A549 (cell line): ENCODE measurements around the gene UBAC2. TPM values are rescaled to one million over a fixed set of nuclear protein-coding genes. Genes with fewer than 3 reads are reported as not detected.

Source experiments
- ATAC-seq, 2 experiments: fragments of 200-7000 bp in 1 of 2; fragments of >200 bp in 1 of 2; cut with Nextera tagmentation in 1 of 2; cut with Tn5 transposase in 1 of 2; 3 replicates each; pipeline versions ENCODE4 v1.8.0 to v1.9.1; 2018 to 2020; ENCODE audit warnings: mild to moderate bottlenecking in 1 of 2, moderate library complexity in 1 of 2
- CTCF ChIA-PET: fragments of 300-600 bp; sonication (Branson Sonifier 250); formaldehyde crosslinking; extraction: SDS; loops from one replicate; lab custom pipeline; 2021; ENCODE audit warnings: antibody characterized with exemption, inconsistent platforms; lab: Yijun Ruan, JAX
- POLR2A ChIA-PET: fragments of 350-600 bp; formaldehyde crosslinking; extraction: SDS; loops from one replicate; lab custom pipeline; 2021; ENCODE audit warnings: antibody characterized with exemption, inconsistent platforms; lab: Yijun Ruan, JAX
- DNase-seq, 2 experiments: peaks; one replicate each; pipeline versions ENCODE4 v3.0.0 to v3.0.0-alpha.2; 2011 to 2016; ENCODE audit warnings: low read depth in 1 of 2, low spot score in 1 of 2
- FAIRE-seq: peaks from 2 replicates; lab custom pipeline; 2011; peaks lifted over from hg19 to GRCh38; lab: Jason Lieb, UNC
- H3K27ac ChIP-seq, 2 experiments: fragments of >200 bp; sonication (Bioruptor Twin); formaldehyde crosslinking; 3 replicates each; pipeline ENCODE4 v1.5.1; 2016 to 2017
- H3K4me1 ChIP-seq: fragments of >200 bp; sonication (Bioruptor Twin); formaldehyde crosslinking; 3 replicates; pipeline ENCODE4 v1.6.1; 2016
- H3K4me2 ChIP-seq: fragments of >200 bp; sonication (Bioruptor Twin); formaldehyde crosslinking; 3 replicates; pipeline ENCODE4 v1.6.1; 2016
- H3K4me3 ChIP-seq: fragments of >200 bp; sonication (Bioruptor Twin); formaldehyde crosslinking; 3 replicates; pipeline ENCODE4 v1.5.1; 2016
- H3K9me3 ChIP-seq: fragments of >200 bp; sonication (Bioruptor Twin); formaldehyde crosslinking; 3 replicates; pipeline ENCODE4 v1.6.1; 2016
- BHLHE40 ChIP-seq: IDR thresholded peaks from 2 replicates; pipeline ENCODE4 v1.6.1; 2012; ENCODE audit warnings: low read depth, low read length, inconsistent platforms
- CBX2 ChIP-seq: fragments of 200-600 bp; sonication (generic); IDR thresholded peaks from 2 replicates; pipeline ENCODE4 v1.6.1; 2016; ENCODE audit warnings: low read depth, mild to moderate bottlenecking, borderline replicate concordance
- CBX8 ChIP-seq: fragments of 200-600 bp; sonication (generic); IDR thresholded peaks from 2 replicates; pipeline ENCODE4 v1.6.1; 2016
- CEBPB ChIP-seq, 2 experiments: fragments of >200 bp in 1 of 2; sonication (Bioruptor Twin) in 1 of 2; formaldehyde crosslinking in 1 of 2; IDR thresholded peaks; 2 replicates each; pipeline ENCODE4 v1.6.1; 2012 to 2016
- CHD4 ChIP-seq: fragments of 200-600 bp; sonication (generic); IDR thresholded peaks from 2 replicates; pipeline ENCODE4 v1.6.1; 2016; ENCODE audit warnings: antibody characterized with exemption, mild to moderate bottlenecking, borderline replicate concordance
- EHF ChIP-seq: fragments of 250-450 bp; sonication (Bioruptor Pico); IDR thresholded peaks from 2 replicates; pipeline ENCODE4 v1.5.0; 2020; ENCODE audit warnings: mild to moderate bottlenecking
- EHMT2 ChIP-seq: fragments of 200-600 bp; sonication (generic); IDR thresholded peaks from 2 replicates; pipeline ENCODE4 v1.6.1; 2016; ENCODE audit warnings: antibody characterized with exemption, low read depth, mild to moderate bottlenecking, moderate library complexity
- FOSL2 ChIP-seq, 2 experiments: fragments of 450-650 bp in 1 of 2; fragments of >200 bp in 1 of 2; sonication (Bioruptor Twin) in 1 of 2; formaldehyde crosslinking; IDR thresholded peaks; 2 replicates each; pipeline versions ENCODE4 v1.5.0 to v1.6.1; 2016 to 2020; ENCODE audit warnings: mild to moderate bottlenecking in 1 of 2, moderate library complexity in 1 of 2
- FOXS1 ChIP-seq: fragments of 250-450 bp; sonication (Bioruptor Pico); IDR thresholded peaks from 2 replicates; pipeline ENCODE4 v1.5.0; 2020; ENCODE audit warnings: mild to moderate bottlenecking, moderate library complexity
- HDAC2 ChIP-seq: fragments of 200-600 bp; sonication (generic); IDR thresholded peaks from 2 replicates; pipeline ENCODE4 v1.6.1; 2016
- HMGXB4 ChIP-seq: fragments of 250-450 bp; sonication (Bioruptor Pico); IDR thresholded peaks from 2 replicates; pipeline ENCODE4 v1.5.0; 2021; ENCODE audit warnings: mild to moderate bottlenecking, moderate library complexity, borderline replicate concordance
- JUN ChIP-seq, 2 experiments: fragments of >200 bp; sonication (Bioruptor Twin); formaldehyde crosslinking; IDR thresholded peaks; 2 replicates in 1 of 2; 3 replicates in 1 of 2; pipeline ENCODE4 v1.6.1; 2016 to 2017
- MAX ChIP-seq: IDR thresholded peaks from 2 replicates; pipeline ENCODE4 v1.6.1; 2012
- NR3C1 ChIP-seq: fragments of >200 bp; sonication (Bioruptor Twin); formaldehyde crosslinking; IDR thresholded peaks from 3 replicates; pipeline ENCODE4 v1.6.1; 2017
- POLR2A ChIP-seq: IDR thresholded peaks from 2 replicates; pipeline ENCODE4 v1.6.1; 2012; ENCODE audit warnings: mild to moderate bottlenecking, low read length
- POLR2AphosphoS2 ChIP-seq: conservative IDR thresholded peaks from 2 replicates; pipeline ENCODE4 v1.6.1; 2012; ENCODE audit warnings: low read length, improper control_type of control experiment, inconsistent platforms
- RCOR1 ChIP-seq: fragments of 150-350 bp; IDR thresholded peaks from 2 replicates; pipeline ENCODE4 v1.6.1; 2014; ENCODE audit warnings: antibody characterized with exemption, low read length, low read depth
- REST ChIP-seq: fragments of 200-600 bp; sonication (generic); IDR thresholded peaks from 2 replicates; pipeline ENCODE4 v1.6.1; 2016; ENCODE audit warnings: antibody characterized with exemption, mild to moderate bottlenecking, moderate library complexity
- RNF2 ChIP-seq: fragments of 200-600 bp; sonication (generic); IDR thresholded peaks from 2 replicates; pipeline ENCODE4 v1.6.1; 2016; ENCODE audit warnings: low read depth, mild to moderate bottlenecking, antibody characterized with exemption, moderate library complexity, borderline replicate concordance
- SREBF2 ChIP-seq: fragments of 450-650 bp; IDR thresholded peaks from 2 replicates; pipeline ENCODE4 v1.6.1; 2014; ENCODE audit warnings: mild to moderate bottlenecking, moderate library complexity
- TFCP2L1 ChIP-seq: fragments of 250-450 bp; sonication (Bioruptor Pico); IDR thresholded peaks from 2 replicates; pipeline ENCODE4 v1.5.0; 2021; ENCODE audit warnings: mild to moderate bottlenecking
- ZFP36 ChIP-seq: fragments of 450-650 bp; IDR thresholded peaks from 2 replicates; pipeline ENCODE4 v1.6.1; 2014; ENCODE audit warnings: borderline replicate concordance; ENCODE audit not compliant: partially characterized antibody
- ZNF302 ChIP-seq: fragments of 250-450 bp; sonication (Bioruptor Pico); IDR thresholded peaks from 2 replicates; pipeline ENCODE4 v1.9.0; 2021; ENCODE audit warnings: inconsistent platforms, mild to moderate bottlenecking, moderate library complexity
- WGBS: methylation state at CpG from one replicate; pipeline ENCODE4 v1.1.6; 2017; ENCODE audit errors: missing lambda C conversion rate; 5-methylcytosine and 5-hydroxymethylcytosine counted together
- polyA plus RNA-seq, 4 experiments: library from polyadenylated mRNA; depleted of rRNA in 3 of 4; stranded (reverse); fragments of >200 nt; fragmentation: RNase III in 1 of 4; extraction: RNeasy Plus Mini Kit Qiagen cat#74134 plus additional on column Dnase treatment in 1 of 4; gene quantifications; 2 replicates in 3 of 4; 3 replicates in 1 of 4; pipeline ENCODE4 v1.2.3, GENCODE V29; 2011 to 2017

The UBAC2 gene
- polyA plus RNA-seq, 2 of the 4 experiments (the other 2 are of a cell fraction) = 61.6 to 103 TPM

GRCh38 chr13:99321709-99322108 is 121.1 kb downstream of the UBAC2 start:
- peaks cover 16% of the 10 kb centered on the region; the same call in 1 of the 3 replicates for H3K4me1 ChIP-seq
- DNase-seq (no peak), ATAC-seq (no peak)
- CTCF ChIA-PET = interaction anchor here (1.7 kb wide), 1 partner anchor 52 kb away, joined by 5 read pairs; no protein-coding TSS in a partner anchor
- no peak for TF ChIP-seq POLR2AphosphoS2
- no peak for TF ChIP-seq CBX8
- no peak for TF ChIP-seq JUN (IDR thresholded peaks at IDR 0.05)
- TF ChIP-seq MAX = no peak
- no peak for TF ChIP-seq EHF (CRISPR knock-in tag)
- no peak for TF ChIP-seq CEBPB (IDR thresholded peaks at IDR 0.05)
- no peak for TF ChIP-seq HMGXB4 (CRISPR knock-in tag)
- no peak for TF ChIP-seq ZNF302
- no peak for TF ChIP-seq RNF2
- no peak for TF ChIP-seq CBX2
- TF ChIP-seq RCOR1 = no peak
- no peak for TF ChIP-seq FOXS1
- TF ChIP-seq SREBF2 = no peak
- no peak for TF ChIP-seq TFCP2L1 (CRISPR knock-in tag)
- TF ChIP-seq EHMT2 = no peak
- no peak for TF ChIP-seq ZFP36
- TF ChIP-seq, all 56 proteins: peak for 0
- H3K27ac ChIP-seq = no peak overlapping the region
- no peaks in the 10 kb centered on the region for H3K9me3 ChIP-seq
- H3K4me3 ChIP-seq = no peak overlapping the region
- POLR2A ChIA-PET = no interaction called here
- FAIRE-seq = no peak
- H3K4me2 ChIP-seq = peak overlapping the region; percentile 26; the same call in 1 of the 3 replicates

GRCh38 chr13:99322297-99323103 is 121.8 kb downstream of the UBAC2 start:
- no peak for DNase-seq
- 87% methylated on average over 10 of the region's 10 CpGs for WGBS
- no peak for FAIRE-seq
- POLR2A ChIA-PET = no interaction called here
- no peak for TF ChIP-seq POLR2A
- TF ChIP-seq FOXS1 = no peak
- TF ChIP-seq BHLHE40 = no peak
- TF ChIP-seq FOSL2 (IDR thresholded peaks at IDR 0.05) = 0 out of 2 replicates have a peak, but pooled peaks have one; percentile 31
- TF ChIP-seq FOSL2 (CRISPR knock-in tag; IDR thresholded peaks at IDR 0.05) = no peak
- no peak for TF ChIP-seq CHD4
- TF ChIP-seq MAX = no peak
- TF ChIP-seq ZNF302 = no peak
- CTCF ChIA-PET = interaction anchor here (1.7 kb wide), 1 partner anchor 53 kb away, joined by 5 read pairs; no protein-coding TSS in a partner anchor
- Histone ChIP-seq H3K4me3 (no peak overlapping the region), H3K4me1 (peaks cover 16% of the 10 kb centered on the region; the same call in 1 of the 3 replicates), H3K27ac (no peak overlapping the region), H3K4me2 (0 out of 3 replicates have a peak overlapping the region, but pooled peaks have one; percentile 26), H3K9me3 (no peaks in the 10 kb centered on the region)
- peak in 1 of 2 experiments; percentile 35; a peak in 1 of 6 replicates for ATAC-seq

- Histone ChIP-seq H3K4me1 (peaks cover 16% of the 10 kb centered on the region; the same call in 1 of the 3 replicates), H3K4me3 (no peak overlapping the region), H3K9me3 (no peaks in the 10 kb centered on the region), H3K4me2 (no peak overlapping the region), H3K27ac (no peak overlapping the region)
- WGBS = 65% methylated on average over 3 of the region's 3 CpGs
- no peak for TF ChIP-seq HDAC2
- no peak for TF ChIP-seq REST
- no peak for TF ChIP-seq NR3C1
- ChIA-PET CTCF (no interaction called here), POLR2A (no interaction called here)
- DNase-seq (no peak), FAIRE-seq (no peak), ATAC-seq (no peak)
Observed at GRCh38 chr13:99323488-99323887, 122.8 kb downstream of the UBAC2 start.
